GM13976 (cell line): Measurements from ENCODE around the gene HS3ST4.

Experiments
- DNase-seq: peaks from one replicate; pipeline ENCODE4 v3.0.0; 2012; ENCODE audit warnings: low spot score
- in situ Hi-C: fragments of 300-500 bp; cut with MboI; formaldehyde crosslinking; loops from one replicate; pipeline ENCODE4 v1.12.0; 2022; ENCODE audit warnings: low sequenced_read_pairs, mixed read lengths, inconsistent platforms; ENCODE audit not compliant: unreplicated experiment
- TF ChIP-seq, protein P1 (sequence below): IDR thresholded peaks from 2 replicates; pipeline ENCODE4 v1.5.1; 2012; ENCODE audit warnings: borderline replicate concordance, mild to moderate bottlenecking; ENCODE audit not compliant: insufficient read depth; ENCODE audit errors: extremely low read depth, missing control alignments, control extremely low read depth

Gene HS3ST4

DNA sequence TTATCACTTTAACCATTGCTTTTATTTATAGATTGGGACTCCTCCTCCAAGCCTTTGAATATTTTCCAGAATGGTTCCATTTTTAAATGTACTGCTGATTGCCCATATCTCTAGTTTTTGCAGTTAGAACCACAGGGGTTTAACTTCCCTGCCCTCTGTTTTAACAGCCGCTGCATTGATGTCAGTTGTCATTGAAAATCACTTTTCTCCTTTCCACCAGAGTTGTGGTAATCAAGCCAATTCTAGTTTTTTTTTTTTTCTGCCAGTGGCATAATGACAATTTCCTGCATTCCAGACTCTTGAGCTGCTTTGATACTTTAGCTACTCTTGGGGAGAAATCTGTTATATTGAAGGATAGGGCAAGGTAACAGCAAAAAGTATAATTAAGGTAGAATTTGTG, 91.5 kb downstream of the HS3ST4 start:
- DNase-seq, result no peak
- in situ Hi-C loops, result no loop called here
- TF ChIP-seq, protein P1, sequence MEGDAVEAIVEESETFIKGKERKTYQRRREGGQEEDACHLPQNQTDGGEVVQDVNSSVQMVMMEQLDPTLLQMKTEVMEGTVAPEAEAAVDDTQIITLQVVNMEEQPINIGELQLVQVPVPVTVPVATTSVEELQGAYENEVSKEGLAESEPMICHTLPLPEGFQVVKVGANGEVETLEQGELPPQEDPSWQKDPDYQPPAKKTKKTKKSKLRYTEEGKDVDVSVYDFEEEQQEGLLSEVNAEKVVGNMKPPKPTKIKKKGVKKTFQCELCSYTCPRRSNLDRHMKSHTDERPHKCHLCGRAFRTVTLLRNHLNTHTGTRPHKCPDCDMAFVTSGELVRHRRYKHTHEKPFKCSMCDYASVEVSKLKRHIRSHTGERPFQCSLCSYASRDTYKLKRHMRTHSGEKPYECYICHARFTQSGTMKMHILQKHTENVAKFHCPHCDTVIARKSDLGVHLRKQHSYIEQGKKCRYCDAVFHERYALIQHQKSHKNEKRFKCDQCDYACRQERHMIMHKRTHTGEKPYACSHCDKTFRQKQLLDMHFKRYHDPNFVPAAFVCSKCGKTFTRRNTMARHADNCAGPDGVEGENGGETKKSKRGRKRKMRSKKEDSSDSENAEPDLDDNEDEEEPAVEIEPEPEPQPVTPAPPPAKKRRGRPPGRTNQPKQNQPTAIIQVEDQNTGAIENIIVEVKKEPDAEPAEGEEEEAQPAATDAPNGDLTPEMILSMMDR, result no peak

DNA sequence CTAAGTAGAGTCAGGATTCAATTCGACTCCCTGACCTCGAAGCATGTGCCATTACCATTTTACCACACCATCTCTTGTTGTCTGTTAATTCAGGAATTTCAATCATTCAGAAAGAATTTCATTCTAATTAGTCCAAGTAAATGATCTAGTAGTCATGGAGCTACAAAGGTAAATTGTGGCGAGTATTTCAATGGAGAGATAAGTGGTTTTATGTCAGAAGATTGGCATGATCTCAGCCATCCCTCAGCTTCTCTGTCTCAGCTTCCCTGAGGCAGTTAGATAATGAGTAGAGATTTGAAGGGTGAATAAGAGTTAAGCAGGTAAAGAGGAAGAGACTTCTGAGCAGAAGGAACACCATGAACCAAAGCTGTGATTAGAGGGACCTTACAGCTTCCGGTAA, 93.6 kb downstream of the HS3ST4 start:
- DNase-seq, result no peak
- TF ChIP-seq, protein P1, result no peak
- in situ Hi-C loops, result no loop called here

- TF ChIP-seq, protein P1, result no peak
- no peak for DNase-seq
- in situ Hi-C loops, result no loop called here
These were observed 95.0 kb downstream of the HS3ST4 start for GRCh38 chr16:25786748-25787147.

DNA sequence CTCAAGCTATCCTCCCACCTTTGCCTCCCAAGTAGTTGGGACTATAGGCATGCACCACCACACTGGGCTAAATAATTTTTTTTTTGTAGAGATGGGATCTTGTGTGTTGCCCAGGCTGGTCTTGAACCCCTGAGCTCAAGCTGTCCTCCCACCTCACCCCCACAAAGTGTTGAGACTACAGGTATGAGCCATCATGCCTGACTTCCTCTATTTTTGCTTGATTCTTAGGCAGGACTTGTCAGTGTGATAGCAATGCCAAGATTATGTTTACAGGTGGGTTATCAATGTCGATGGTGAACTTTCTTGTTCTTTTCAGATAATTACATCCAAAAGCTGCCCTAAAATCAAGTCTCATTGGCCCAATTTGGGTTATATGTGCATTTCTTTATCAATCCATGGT, 96.9 kb downstream of the HS3ST4 start:
- no peak for DNase-seq
- in situ Hi-C loops, result no loop called here
- TF ChIP-seq, protein P1, result no peak

GRCh38 chr16:25796239-25796638, 104.5 kb downstream of the HS3ST4 start:
- no peak for DNase-seq
- TF ChIP-seq, protein P1, result no peak
- in situ Hi-C loops, result no loop called here

GRCh38 chr16:25798065-25798464, 106.3 kb downstream of the HS3ST4 start:
- in situ Hi-C loops, result no loop called here
- no peak for DNase-seq
- TF ChIP-seq, protein P1, result no peak

DNA sequence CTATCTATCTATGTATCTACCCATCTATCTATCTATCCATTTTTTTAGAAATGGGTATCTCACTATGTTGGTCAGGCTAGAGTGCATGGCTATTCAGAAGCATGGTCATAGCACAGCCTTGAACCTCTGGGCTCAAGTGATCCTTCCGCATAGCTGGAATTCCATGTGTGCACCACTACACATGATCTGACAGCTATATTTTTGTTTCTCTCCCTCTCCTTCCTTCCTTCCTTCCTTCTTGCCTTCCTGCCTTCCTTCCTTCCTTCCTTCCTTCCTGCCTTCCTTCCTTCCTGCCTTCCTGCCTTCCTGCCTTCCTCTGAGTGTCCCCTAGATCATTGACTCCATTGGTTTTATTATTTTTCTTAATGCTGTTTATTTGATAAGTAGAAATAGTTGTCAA, 108.1 kb downstream of the HS3ST4 start:
- in situ Hi-C loops, result no loop called here
- no peak for DNase-seq
- TF ChIP-seq, protein P1, result no peak
